DMS79 treated with DMSO at 0.1 percent for 48 hours (cell line): ENCODE results near the gene PLD3.
A peak's percentile ranks its signal among the peaks of the same experiment; 100 is the strongest.

Experiments used
- DNase-seq: peaks from one replicate; lab custom pipeline; 2025; lab: John Stamatoyannopoulos, UW

The PLD3 gene

DNA sequence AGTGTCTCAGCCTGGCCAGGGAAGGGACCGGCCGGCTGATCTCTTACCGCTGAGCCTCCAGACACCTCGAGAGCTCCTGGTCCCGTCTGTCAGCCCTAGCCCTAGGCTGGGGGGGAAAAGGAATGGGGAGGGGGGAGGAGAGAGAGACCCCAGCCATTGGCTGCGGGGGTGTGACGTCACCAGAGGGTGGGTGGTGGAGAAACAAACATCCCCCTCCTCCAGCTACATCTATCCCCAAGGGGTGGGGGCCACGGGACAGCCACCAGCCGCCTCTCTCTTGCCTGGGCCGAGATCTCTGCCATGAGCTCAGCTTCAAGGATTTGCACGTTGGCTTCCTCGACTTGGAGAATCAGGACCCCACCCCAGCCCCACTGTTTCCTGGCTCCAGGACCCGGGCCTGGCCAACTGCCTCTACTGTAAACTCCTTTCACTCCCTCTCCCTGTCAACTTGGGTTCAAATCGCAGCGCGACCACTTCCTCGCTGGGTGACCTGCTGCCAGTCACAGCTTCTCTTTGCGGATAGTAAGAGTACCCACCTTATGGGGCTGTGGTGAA is 64.9 kb downstream of the PLD3 start, which contains the start of gene PRX:
Gene PRX, minus strand, starts transcription at position 88 of the 555 bp plus-strand sequence. CDS start 5,446 bp downstream, outside the sequence.
- DNase-seq, result no peak

DNA sequence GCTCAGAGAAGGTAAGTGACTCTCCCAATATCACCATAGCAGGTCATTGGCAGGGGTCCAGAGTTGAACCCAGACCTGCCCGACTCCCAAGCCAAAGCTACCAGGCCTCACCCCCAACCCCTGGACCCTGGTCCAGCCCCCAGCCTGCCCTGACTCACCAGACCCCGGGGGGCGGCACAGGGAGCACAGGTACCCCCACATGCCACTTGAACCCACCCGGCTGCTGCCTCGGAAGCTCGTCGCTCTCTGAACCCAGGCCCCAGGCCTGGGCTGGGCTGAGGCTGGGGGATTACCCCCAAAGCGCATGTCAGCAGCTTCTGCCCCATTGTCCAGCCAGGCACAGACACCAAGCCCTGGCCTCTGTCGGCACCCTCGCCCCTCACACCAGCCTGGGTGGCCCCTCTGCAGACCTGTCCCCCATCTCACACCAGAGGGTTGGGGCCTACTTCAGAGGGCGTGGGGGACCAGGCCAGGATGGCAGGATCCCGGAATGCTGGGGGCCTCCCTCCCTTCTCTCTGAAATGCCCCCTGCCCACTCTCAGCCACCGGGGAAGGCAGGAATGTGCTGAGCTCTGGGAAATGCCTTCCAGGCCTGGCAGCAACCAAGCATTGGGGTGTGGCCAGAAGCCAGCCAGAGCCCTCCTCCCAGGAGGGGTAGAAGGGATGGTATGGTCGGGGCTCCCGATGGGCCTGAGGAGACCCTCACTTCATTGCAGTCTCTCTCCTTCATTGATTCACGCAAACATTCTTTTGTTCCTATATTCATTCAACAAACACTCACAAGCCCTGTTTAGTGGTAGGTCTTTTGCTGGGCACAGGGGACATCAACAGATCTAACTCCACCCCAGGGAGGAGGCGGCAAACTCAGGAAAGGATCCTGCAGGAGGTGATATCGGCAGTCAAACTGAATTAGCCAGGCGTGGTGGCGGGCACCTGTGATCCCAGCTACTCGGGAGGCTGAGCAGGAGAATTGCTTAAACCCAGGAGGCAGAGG is 66.3 kb downstream of the PLD3 start:
- DNase-seq, result no peak

GRCh38 chr19:40415768-40416167 is 67.3 kb downstream of the PLD3 start:
- DNase-seq, result no peak

- DNase-seq, result no peak
These were observed 68.6 kb downstream of the PLD3 start for GRCh38 chr19:40416918-40417642.

- no peak for DNase-seq
These were observed 69.1 kb downstream of the PLD3 start for GRCh38 chr19:40417643-40417981.

DNA sequence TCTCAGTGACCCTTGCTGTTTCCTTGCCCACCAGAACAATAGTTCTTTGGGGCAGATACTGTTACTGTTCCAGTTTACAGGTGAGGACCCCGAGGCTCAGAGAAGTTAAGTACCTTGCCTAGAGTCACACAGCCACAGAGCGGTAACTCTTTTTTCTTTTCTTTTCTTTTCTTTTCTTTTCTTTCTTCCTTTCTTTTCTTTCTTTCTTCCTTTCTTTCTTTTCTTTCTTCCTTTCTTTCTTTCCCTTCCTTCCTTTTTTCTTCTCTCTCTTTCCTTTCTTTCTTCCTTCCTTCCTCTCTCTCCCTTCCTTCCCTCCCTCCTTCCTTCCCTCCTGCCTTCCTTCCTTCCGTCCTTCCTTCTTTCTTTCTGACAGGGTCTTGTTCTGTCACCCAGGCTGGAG is 69.5 kb downstream of the PLD3 start:
- DNase-seq, result no peak

DNA sequence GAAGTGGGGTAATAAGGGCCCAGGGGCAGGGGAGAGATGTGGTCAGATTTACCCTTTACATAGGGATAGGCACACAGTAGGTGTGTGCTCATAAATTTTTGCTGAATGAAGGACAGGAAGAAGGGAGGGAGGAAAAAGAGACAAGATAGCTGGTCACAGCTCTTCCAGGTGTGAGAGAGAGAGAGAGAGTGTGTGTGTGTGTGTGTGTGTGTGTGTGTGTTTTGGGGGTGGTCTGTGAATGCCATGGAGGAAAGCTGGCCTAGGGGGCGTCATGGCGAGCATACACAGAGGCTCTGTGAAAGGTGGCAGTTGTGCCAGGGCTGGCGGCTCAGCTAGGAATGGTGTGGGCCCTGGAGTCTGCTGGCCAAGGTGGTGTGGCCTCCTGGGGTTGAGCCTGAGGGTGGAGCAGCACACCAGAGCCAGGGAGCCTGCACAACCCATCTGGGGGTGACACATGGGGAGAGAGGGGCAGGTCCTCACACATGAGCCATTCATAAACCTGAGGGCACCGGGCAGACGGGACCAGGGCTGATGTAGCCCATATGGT is 70.6 kb downstream of the PLD3 start:
- DNase-seq, result no peak

- no peak for DNase-seq
These were observed 71.3 kb downstream of the PLD3 start for GRCh38 chr19:40419780-40420179.

- DNase-seq, result no peak
These were observed 71.9 kb downstream of the PLD3 start for GRCh38 chr19:40420451-40420765.

DNA sequence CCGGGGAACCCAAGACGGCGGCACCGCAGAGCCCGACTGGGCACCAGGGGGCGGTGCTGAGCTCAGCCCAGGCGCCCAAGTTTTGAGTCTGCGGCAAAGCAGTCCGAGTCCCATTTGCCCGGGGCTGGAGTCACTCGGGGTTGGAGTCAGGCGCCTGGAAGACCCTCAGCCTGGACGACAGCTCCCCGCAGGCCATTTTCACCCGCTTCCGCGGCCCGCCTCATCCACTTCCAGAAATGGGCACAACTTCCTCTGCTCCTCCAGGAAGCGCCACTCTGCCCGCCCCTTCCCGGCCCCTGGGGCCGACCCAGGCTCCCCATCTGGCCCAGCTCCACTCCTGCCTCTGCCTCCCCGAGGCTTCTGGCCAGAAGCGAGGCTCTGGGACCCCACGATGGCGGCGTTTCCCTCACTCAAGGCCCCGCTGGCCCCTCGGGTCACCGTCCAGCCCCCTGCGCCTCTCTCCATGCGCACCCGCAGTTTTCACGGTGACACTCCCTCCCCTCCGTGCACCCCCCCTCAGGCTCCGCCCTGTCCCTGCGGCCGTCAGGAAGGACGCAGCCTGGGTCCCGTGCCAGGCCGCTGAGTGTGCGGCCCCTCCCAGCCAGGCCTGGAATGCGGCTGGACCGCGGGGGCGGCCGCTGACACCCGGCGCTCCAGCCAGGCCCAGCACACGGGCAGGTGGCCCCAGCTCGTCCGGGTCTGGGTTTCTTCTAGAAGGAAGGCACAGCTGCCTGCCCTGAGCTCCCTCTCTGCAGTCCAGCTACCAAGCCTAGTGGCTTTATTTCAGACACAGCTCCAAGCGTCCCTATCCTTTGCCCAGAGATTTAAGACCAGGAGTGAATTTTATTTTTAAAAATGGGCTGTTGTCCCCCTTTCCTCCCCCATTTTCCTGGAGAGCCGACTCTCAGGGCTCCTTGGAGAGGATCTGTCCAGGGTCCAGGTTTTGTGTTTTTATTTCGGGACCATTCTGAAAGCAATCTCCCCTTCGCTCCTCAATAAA is 72.6 kb downstream of the PLD3 start:
- peak; percentile 75 for DNase-seq

- no peak for DNase-seq
These were observed 73.7 kb downstream of the PLD3 start for GRCh38 chr19:40421993-40422747.

- no peak for DNase-seq
These were observed 74.5 kb downstream of the PLD3 start for GRCh38 chr19:40422748-40423566.

GRCh38 chr19:40423938-40424337 is 75.4 kb downstream of the PLD3 start:
- DNase-seq, result no peak

GRCh38 chr19:40424637-40425449 is 76.3 kb downstream of the PLD3 start:
- no peak for DNase-seq

DNA sequence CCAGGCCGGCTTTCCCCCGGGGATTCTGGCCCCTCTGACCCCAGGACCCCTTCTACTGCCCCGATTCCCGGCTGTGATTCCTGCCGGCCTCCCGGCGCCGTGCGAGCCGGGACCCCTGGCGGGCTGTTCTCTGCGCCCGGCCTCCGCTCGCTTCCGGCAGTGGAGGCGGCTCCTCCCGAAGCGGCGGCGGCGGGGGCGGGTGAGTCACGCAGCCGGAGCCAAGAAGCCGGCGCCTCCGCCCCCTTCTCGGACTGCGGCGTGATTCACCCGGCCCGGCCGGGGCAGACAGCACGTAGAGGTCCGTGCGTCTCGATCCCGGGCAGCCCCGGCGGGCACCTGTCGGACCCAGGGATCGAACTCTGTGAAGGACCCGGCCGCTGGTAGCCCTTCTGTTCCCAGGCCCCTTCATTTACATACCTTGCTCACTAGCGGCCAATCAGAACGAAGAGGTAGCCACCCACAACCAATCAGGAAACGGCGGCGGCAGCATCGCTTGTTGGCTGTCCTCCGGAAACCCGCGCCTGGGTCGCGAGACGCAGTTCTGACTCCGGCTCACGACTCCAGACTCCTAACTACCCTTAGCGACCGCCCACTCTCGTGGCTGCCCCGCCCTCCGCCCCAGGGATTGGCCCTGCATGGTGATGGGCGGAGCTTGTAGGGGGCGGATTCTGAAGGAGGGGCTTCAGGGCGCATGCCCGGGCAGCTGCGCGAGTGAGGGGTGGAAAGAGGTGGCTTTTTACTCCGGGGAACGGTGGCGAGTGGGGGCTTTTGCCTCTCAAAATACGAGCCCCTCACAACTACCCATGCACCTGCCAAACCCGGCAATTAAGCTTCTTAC is 77.2 kb downstream of the PLD3 start, which contains the start of gene SERTAD1:
Gene SERTAD1, minus strand, starts transcription at position 543 of the 838 bp plus-strand sequence. CDS start 2,446 bp downstream, outside the sequence.
- DNase-seq, result peak; percentile 99
